SK-N-SH (cell line): ENCODE results near the gene ANKRD12. TPM values are rescaled to one million over a fixed set of nuclear protein-coding genes. Genes with fewer than 3 reads are reported as not detected.
"Not testable (repeated sequence)": the region's sequence is repeated elsewhere in the genome, so short reads cannot be mapped to it uniquely, and the experiment has no call there.

Experiments
- CTCF ChIA-PET: fragments of 300-600, 350-600 bp; formaldehyde crosslinking; extraction: SDS; loops from one replicate; lab custom pipeline; 2021; lab: Yijun Ruan, JAX
- POLR2A ChIA-PET: fragments of 350-600 bp; sonication (Branson Sonifier 250); formaldehyde crosslinking; extraction: SDS; loops from one replicate; lab custom pipeline; 2020; ENCODE audit warnings: antibody characterized with exemption, inconsistent platforms; lab: Yijun Ruan, JAX
- DNase-seq: peaks from one replicate; pipeline ENCODE4 v3.0.0; 2012
- H2AFZ ChIP-seq: fragments of 200-600 bp; sonication (generic); 2 replicates; pipeline ENCODE4 v1.8.1; 2016; ENCODE audit warnings: antibody characterized with exemption, mild to moderate bottlenecking, low read depth
- H3F3A ChIP-seq: fragments of 200-600 bp; sonication (generic); replicated peaks from 2 replicates; pipeline ENCODE3; 2016; ENCODE audit warnings: antibody characterized with exemption, mild to moderate bottlenecking; ENCODE audit not compliant: insufficient read depth
- H3K27ac ChIP-seq, 2 experiments: fragments of 200-500 bp in 1 of 2; fragments of 200-600 bp in 1 of 2; sonication (Bioruptor generic) in 1 of 2; sonication (generic), shearing (Covaris generic) in 1 of 2; 2 replicates each; pipeline versions ENCODE4 v1.5.1 to v1.6.1; 2014 to 2016; ENCODE audit warnings: low read depth in 2 of 2, inconsistent platforms in 1 of 2, low read length in 1 of 2, mild to moderate bottlenecking in 1 of 2, mixed read lengths in 1 of 2
- H3K27me3 ChIP-seq: fragments of 200-600 bp; sonication (generic), shearing (Covaris generic); 2 replicates; pipeline ENCODE4 v1.6.1; 2016; ENCODE audit warnings: mixed run types; ENCODE audit not compliant: insufficient read depth
- H3K36me3 ChIP-seq, 2 experiments: fragments of 200-500 bp in 1 of 2; fragments of 200-600 bp in 1 of 2; sonication (Bioruptor generic) in 1 of 2; sonication (generic) in 1 of 2; replicated peaks in 1 of 2; 2 replicates each; pipeline versions ENCODE3 to v1.5.1; 2014 to 2016; ENCODE audit warnings: low read length in 1 of 2, mild to moderate bottlenecking in 1 of 2; ENCODE audit not compliant: insufficient read depth in 2 of 2, control insufficient read depth in 1 of 2
- H3K4me1 ChIP-seq, 2 experiments: fragments of 200-500 bp in 1 of 2; fragments of 200-600 bp in 1 of 2; sonication (Bioruptor generic) in 1 of 2; sonication (generic), shearing (Covaris generic) in 1 of 2; 2 replicates each; pipeline versions ENCODE4 v1.5.1 to v1.6.1; 2014 to 2016; ENCODE audit warnings: low read depth in 1 of 2, low read length in 1 of 2, mixed run types in 1 of 2; ENCODE audit not compliant: insufficient read depth in 2 of 2, control insufficient read depth in 1 of 2
- H3K4me2 ChIP-seq: fragments of 200-600 bp; sonication (generic), shearing (Covaris generic); 2 replicates; pipeline ENCODE4 v1.6.1; 2017; ENCODE audit warnings: mixed run types
- H3K4me3 ChIP-seq, 2 experiments: fragments of 200-500 bp in 1 of 2; fragments of 200-600 bp in 1 of 2; sonication (Bioruptor generic) in 1 of 2; sonication (generic), shearing (Covaris generic) in 1 of 2; 2 replicates each; pipeline versions ENCODE4 v1.5.1 to v1.8.1; 2014 to 2016; ENCODE audit warnings: low read depth in 2 of 2, inconsistent platforms in 1 of 2, low read length in 1 of 2, mild to moderate bottlenecking in 1 of 2, mixed read lengths in 1 of 2, moderate library complexity in 1 of 2
- H3K79me2 ChIP-seq: fragments of 200-600 bp; sonication (generic); 2 replicates; pipeline ENCODE4 v1.8.1; 2017; ENCODE audit warnings: mild to moderate bottlenecking; ENCODE audit not compliant: insufficient read depth
- H3K9ac ChIP-seq: fragments of 200-600 bp; sonication (generic); 2 replicates; pipeline ENCODE4 v1.6.1; 2017; ENCODE audit warnings: mixed run types
- H3K9me2 ChIP-seq: fragments of 200-600 bp; sonication (generic); 2 replicates; pipeline ENCODE4 v1.6.1; 2017; ENCODE audit warnings: mixed run types
- H3K9me3 ChIP-seq: fragments of 200-600 bp; sonication (generic); 2 replicates; pipeline ENCODE4 v1.6.1; 2017; ENCODE audit warnings: mixed run types, mild to moderate bottlenecking, moderate library complexity
- H4K20me1 ChIP-seq: fragments of 200-600 bp; sonication (generic); 2 replicates; pipeline ENCODE4 v1.6.1; 2017; ENCODE audit warnings: mild to moderate bottlenecking, mixed run types; ENCODE audit not compliant: insufficient read depth
- EZH2phosphoT487 ChIP-seq: fragments of 200-600 bp; sonication (generic); IDR thresholded peaks from 2 replicates; pipeline ENCODE4 v1.6.1; 2017; ENCODE audit warnings: low read depth, mixed run types, mild to moderate bottlenecking, antibody characterized with exemption, moderate library complexity, borderline replicate concordance
- FOSL2 ChIP-seq: IDR thresholded peaks from 2 replicates; pipeline ENCODE4 v1.4.0; 2012; ENCODE audit warnings: low read depth, mild to moderate bottlenecking, moderate library complexity, borderline replicate concordance
- FOXJ3 ChIP-seq: sonication (generic); formaldehyde crosslinking; IDR thresholded peaks from 2 replicates; pipeline ENCODE4 v1.5.1; 2020; ENCODE audit warnings: mild to moderate bottlenecking, missing genetic modification reagents
- IRF3 ChIP-seq: fragments of 150-350 bp; IDR thresholded peaks from 2 replicates; pipeline ENCODE4 v1.6.1; 2016; ENCODE audit warnings: mild to moderate bottlenecking, low read depth, low read length
- JUND ChIP-seq: IDR thresholded peaks from 2 replicates; pipeline ENCODE4 v1.4.0; 2012
- MXI1 ChIP-seq: IDR thresholded peaks from 2 replicates; pipeline ENCODE4 v1.6.1; 2012; ENCODE audit warnings: mild to moderate bottlenecking, low read depth, low read length, improper control_type of control experiment
- RAD21 ChIP-seq: IDR thresholded peaks from 2 replicates; pipeline ENCODE4 v1.6.1; 2012; ENCODE audit warnings: mild to moderate bottlenecking, low read length
- RCOR1 ChIP-seq: fragments of 150-350 bp; IDR thresholded peaks from 2 replicates; pipeline ENCODE4 v1.6.1; 2017; ENCODE audit warnings: antibody characterized with exemption, low read length
- REST ChIP-seq: IDR thresholded peaks from 2 replicates; pipeline ENCODE4 v1.6.1; 2012; ENCODE audit warnings: mild to moderate bottlenecking, low read depth, low read length, moderate library complexity
- RXRA ChIP-seq: IDR thresholded peaks from 2 replicates; pipeline ENCODE4 v1.4.0; 2012; ENCODE audit warnings: low read depth, mild to moderate bottlenecking, borderline replicate concordance
- USF2 ChIP-seq: fragments of 150-350 bp; IDR thresholded peaks from 2 replicates; pipeline ENCODE4 v1.6.1; 2017; ENCODE audit warnings: antibody characterized with exemption, low read length, low read depth, borderline replicate concordance
- WGBS: methylation state at CpG from one replicate; pipeline ENCODE4 v1.1.6; 2017; ENCODE audit warnings: low lambda C conversion rate; 5-methylcytosine and 5-hydroxymethylcytosine counted together
- polyA plus RNA-seq, 3 experiments: library from polyadenylated mRNA; depleted of rRNA; stranded (reverse); fragments of >200 nt; gene quantifications; 2 replicates each; pipeline ENCODE4 v1.2.3, GENCODE V29; 2012

The ANKRD12 gene
- polyA plus RNA-seq, 1 of the 3 experiments (the other 2 are of a cell fraction), result 1.3 TPM

DNA sequence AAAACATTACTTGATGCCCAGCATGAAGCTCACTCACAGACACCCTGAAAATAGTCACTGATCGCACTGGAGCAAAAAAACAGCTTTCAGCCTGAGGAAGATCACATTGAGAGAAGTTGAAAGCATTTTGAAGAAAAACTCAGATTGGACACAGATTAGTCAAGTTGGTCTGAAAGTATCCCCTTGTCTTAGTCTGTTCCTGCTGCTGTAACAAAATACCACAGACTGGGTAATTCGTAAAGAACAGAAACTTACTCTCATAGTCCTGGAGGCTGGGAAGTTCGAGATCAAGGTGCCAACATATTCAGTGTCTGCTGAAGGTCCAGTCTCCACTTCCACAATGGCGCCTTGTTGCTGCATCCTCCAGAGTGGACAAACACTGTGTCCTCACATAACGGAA lies 48.3 kb upstream of the ANKRD12 start:
- Histone ChIP-seq H3F3A (peaks cover 2% of the 10 kb centered on the region), H3K36me3 (no peaks in the 10 kb centered on the region), H3K4me1 (no peaks in the 10 kb centered on the region), H3K4me2 (no peak overlapping the region), H3K27me3 (no peaks in the 10 kb centered on the region), H3K79me2 (no peaks in the 10 kb centered on the region), H4K20me1 (no peaks in the 10 kb centered on the region), H3K4me3 (no peak overlapping the region), H2AFZ (no peak overlapping the region), H3K27ac (no peak overlapping the region), H3K9me3 (no peaks in the 10 kb centered on the region), H3K9ac (no peak overlapping the region), H3K9me2 (no peaks in the 10 kb centered on the region)
- no peak for TF ChIP-seq RXRA
- TF ChIP-seq REST, result no peak
- no peak for TF ChIP-seq RCOR1
- no peak for TF ChIP-seq MXI1
- no peak for TF ChIP-seq FOXJ3
- no peak for TF ChIP-seq RAD21
- TF ChIP-seq IRF3, result no peak
- TF ChIP-seq FOSL2, result no peak
- no peak for TF ChIP-seq JUND
- no peak for TF ChIP-seq USF2
- TF ChIP-seq EZH2phosphoT487, result no peak
- DNase-seq, result no peak
- ChIA-PET POLR2A (no interaction called here), CTCF (interaction anchor here (1.9 kb wide), 1 partner anchor 15 kb away, joined by 7 read pairs; no protein-coding TSS in a partner anchor)
- WGBS, result 93% methylated on average over 5 of the region's 5 CpGs

- DNase-seq, POLR2A ChIA-PET, H3K36me3 ChIP-seq, H2AFZ ChIP-seq, H3K27ac ChIP-seq, H3K4me3 ChIP-seq, H3K27me3 ChIP-seq, H3K4me2 ChIP-seq, H3K79me2 ChIP-seq, H3K4me1 ChIP-seq, H3K9me2 ChIP-seq, H3K9me3 ChIP-seq, H4K20me1 ChIP-seq, H3F3A ChIP-seq, H3K9ac ChIP-seq: not testable (repeated sequence)
- WGBS, result 91% methylated on average over 2 of the region's 2 CpGs
- CTCF ChIA-PET, result interaction anchor here (1.9 kb wide), 1 partner anchor 15 kb away, joined by 7 read pairs; no protein-coding TSS in a partner anchor
Measured at GRCh38 chr18:9088727-9089126, 47.9 kb upstream of the ANKRD12 start.
